DND-41 (cell line): ENCODE measurements around the gene AGAP1.
"Not testable (repeated sequence)": the region's sequence is repeated elsewhere in the genome, so short reads cannot be mapped to it uniquely, and the experiment has no call there.

ENCODE experiments used
- ATAC-seq: fragments of 200-7000 bp; cut with Tn5 transposase; 3 replicates; pipeline ENCODE4 v1.9.1; 2021; ENCODE audit warnings: low read depth; ENCODE audit not compliant: insufficient read depth
- DNase-seq: peaks from one replicate; pipeline ENCODE4 v3.0.0-alpha.2; 2020
- H2AFZ ChIP-seq: 2 replicates; pipeline ENCODE4 v1.6.0; 2012; ENCODE audit warnings: low read depth, low read length
- H3K27ac ChIP-seq: 2 replicates; pipeline ENCODE4 v1.5.1; 2012; ENCODE audit warnings: low read length, inconsistent platforms
- H3K27me3 ChIP-seq: fragments of 200-600 bp; sonication (generic); 2 replicates; pipeline ENCODE4 v1.6.0; 2012; ENCODE audit warnings: low read length, mild to moderate bottlenecking, inconsistent platforms; ENCODE audit not compliant: insufficient read depth, poor library complexity
- H3K36me3 ChIP-seq: 2 replicates; pipeline ENCODE4 v1.5.1; 2012; ENCODE audit warnings: low read length, inconsistent platforms; ENCODE audit not compliant: insufficient read depth
- H3K4me1 ChIP-seq: 2 replicates; pipeline ENCODE4 v1.5.1; 2012; ENCODE audit warnings: mild to moderate bottlenecking, low read length; ENCODE audit not compliant: insufficient read depth
- H3K4me2 ChIP-seq: 2 replicates; pipeline ENCODE4 v1.6.0; 2012; ENCODE audit warnings: mild to moderate bottlenecking, moderate library complexity, low read length, inconsistent platforms; ENCODE audit not compliant: insufficient read depth
- H3K4me3 ChIP-seq, 2 experiments: fragments of 200-600 bp in 1 of 2; shearing (Covaris generic) in 1 of 2; 2 replicates each; pipeline ENCODE4 v1.5.1; 2012 to 2016; ENCODE audit warnings: inconsistent platforms in 2 of 2, low read length in 2 of 2, mild to moderate bottlenecking in 2 of 2, low read depth in 1 of 2, moderate library complexity in 1 of 2
- H3K79me2 ChIP-seq: 2 replicates; pipeline ENCODE4 v1.6.0; 2012; ENCODE audit warnings: low read length, inconsistent platforms; ENCODE audit not compliant: insufficient read depth
- H3K9ac ChIP-seq: 2 replicates; pipeline ENCODE4 v1.6.0; 2012; ENCODE audit warnings: low read depth, mild to moderate bottlenecking, inconsistent platforms, low read length, moderate library complexity
- H3K9me3 ChIP-seq: 2 replicates; pipeline ENCODE4 v1.5.1; 2012; ENCODE audit warnings: low read length, moderate library complexity, mild to moderate bottlenecking, inconsistent platforms; ENCODE audit not compliant: insufficient read depth, severe bottlenecking
- H4K20me1 ChIP-seq: 2 replicates; pipeline ENCODE4 v1.6.0; 2012; ENCODE audit warnings: low read length; ENCODE audit not compliant: insufficient read depth
- EZH2 ChIP-seq: IDR thresholded peaks from 3 replicates; pipeline ENCODE4 v1.6.1; 2012; ENCODE audit warnings: borderline replicate concordance, low read depth, mild to moderate bottlenecking, moderate library complexity, low read length, inconsistent platforms; ENCODE audit not compliant: severe bottlenecking
- TF ChIP-seq, protein P1 (sequence below): IDR thresholded peaks from 2 replicates; pipeline ENCODE4 v1.5.1; 2012; ENCODE audit warnings: borderline replicate concordance, low read length, moderate library complexity, mild to moderate bottlenecking; ENCODE audit not compliant: poor library complexity, severe bottlenecking; ENCODE audit errors: extremely low read depth

AGAP1 gene

DNA sequence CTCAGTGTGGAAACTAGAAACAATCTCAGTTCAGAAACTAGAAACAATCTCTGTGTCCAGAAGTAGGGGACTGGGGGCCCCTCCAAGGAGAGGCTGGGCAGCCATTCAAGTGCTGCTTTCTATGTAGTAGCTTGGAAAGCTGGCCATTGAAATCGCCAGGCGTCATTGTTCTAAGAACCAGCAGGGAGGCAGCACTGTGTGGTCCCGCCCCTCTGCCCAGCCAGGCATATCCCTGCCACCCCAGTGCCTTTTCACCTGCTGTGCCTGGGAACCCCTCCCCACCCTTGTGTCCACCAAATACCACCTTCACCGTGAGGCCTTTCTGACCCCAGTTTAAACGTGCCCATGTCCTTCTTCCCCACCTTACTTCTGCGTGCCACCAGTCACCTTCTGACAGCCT is 452.7 kb downstream of the AGAP1 start:
- no peak overlapping the region for H3K9ac ChIP-seq
- H3K27me3 ChIP-seq: no peaks in the 10 kb centered on the region
- no peak overlapping the region for H3K27ac ChIP-seq
- TF ChIP-seq, protein P1, sequence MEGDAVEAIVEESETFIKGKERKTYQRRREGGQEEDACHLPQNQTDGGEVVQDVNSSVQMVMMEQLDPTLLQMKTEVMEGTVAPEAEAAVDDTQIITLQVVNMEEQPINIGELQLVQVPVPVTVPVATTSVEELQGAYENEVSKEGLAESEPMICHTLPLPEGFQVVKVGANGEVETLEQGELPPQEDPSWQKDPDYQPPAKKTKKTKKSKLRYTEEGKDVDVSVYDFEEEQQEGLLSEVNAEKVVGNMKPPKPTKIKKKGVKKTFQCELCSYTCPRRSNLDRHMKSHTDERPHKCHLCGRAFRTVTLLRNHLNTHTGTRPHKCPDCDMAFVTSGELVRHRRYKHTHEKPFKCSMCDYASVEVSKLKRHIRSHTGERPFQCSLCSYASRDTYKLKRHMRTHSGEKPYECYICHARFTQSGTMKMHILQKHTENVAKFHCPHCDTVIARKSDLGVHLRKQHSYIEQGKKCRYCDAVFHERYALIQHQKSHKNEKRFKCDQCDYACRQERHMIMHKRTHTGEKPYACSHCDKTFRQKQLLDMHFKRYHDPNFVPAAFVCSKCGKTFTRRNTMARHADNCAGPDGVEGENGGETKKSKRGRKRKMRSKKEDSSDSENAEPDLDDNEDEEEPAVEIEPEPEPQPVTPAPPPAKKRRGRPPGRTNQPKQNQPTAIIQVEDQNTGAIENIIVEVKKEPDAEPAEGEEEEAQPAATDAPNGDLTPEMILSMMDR: no peak
- no peak for TF ChIP-seq EZH2
- no peaks in the 10 kb centered on the region for H3K79me2 ChIP-seq
- H4K20me1 ChIP-seq: peaks cover 2% of the 10 kb centered on the region
- ATAC-seq (no peak), DNase-seq (no peak)
- H3K4me2 ChIP-seq: no peak overlapping the region
- no peak overlapping the region for H2AFZ ChIP-seq
- no peaks in the 10 kb centered on the region for H3K9me3 ChIP-seq
- H3K4me3 ChIP-seq: no peak overlapping the region
- H3K4me1 ChIP-seq: peaks cover 47% of the 10 kb centered on the region
- no peaks in the 10 kb centered on the region for H3K36me3 ChIP-seq

DNA sequence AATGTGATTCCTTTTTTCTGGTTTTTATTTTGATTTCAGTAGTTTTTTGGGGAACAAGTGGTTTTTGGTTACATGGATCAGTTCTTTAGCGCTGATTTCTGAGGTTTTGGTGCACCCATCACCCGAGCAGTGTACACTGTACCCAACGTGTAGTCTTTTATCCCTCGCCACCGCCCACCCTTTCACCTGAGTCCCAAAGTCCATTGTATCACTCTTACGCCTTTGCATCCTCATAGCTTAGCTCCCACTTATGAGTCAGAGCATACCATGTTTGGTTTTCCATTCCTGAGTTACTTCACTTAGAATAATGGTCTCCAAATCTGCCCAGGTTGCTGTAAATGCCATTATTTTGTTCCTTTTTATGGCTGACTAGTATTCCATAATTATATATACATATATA is 453.2 kb downstream of the AGAP1 start:
- H3K9ac ChIP-seq, H4K20me1 ChIP-seq, H3K79me2 ChIP-seq, H3K4me2 ChIP-seq, H3K36me3 ChIP-seq, H3K27me3 ChIP-seq, H2AFZ ChIP-seq, ATAC-seq, DNase-seq, H3K27ac ChIP-seq, H3K4me3 ChIP-seq, H3K9me3 ChIP-seq: not testable (repeated sequence)
- peaks cover 52% of the 10 kb centered on the region for H3K4me1 ChIP-seq

DNA sequence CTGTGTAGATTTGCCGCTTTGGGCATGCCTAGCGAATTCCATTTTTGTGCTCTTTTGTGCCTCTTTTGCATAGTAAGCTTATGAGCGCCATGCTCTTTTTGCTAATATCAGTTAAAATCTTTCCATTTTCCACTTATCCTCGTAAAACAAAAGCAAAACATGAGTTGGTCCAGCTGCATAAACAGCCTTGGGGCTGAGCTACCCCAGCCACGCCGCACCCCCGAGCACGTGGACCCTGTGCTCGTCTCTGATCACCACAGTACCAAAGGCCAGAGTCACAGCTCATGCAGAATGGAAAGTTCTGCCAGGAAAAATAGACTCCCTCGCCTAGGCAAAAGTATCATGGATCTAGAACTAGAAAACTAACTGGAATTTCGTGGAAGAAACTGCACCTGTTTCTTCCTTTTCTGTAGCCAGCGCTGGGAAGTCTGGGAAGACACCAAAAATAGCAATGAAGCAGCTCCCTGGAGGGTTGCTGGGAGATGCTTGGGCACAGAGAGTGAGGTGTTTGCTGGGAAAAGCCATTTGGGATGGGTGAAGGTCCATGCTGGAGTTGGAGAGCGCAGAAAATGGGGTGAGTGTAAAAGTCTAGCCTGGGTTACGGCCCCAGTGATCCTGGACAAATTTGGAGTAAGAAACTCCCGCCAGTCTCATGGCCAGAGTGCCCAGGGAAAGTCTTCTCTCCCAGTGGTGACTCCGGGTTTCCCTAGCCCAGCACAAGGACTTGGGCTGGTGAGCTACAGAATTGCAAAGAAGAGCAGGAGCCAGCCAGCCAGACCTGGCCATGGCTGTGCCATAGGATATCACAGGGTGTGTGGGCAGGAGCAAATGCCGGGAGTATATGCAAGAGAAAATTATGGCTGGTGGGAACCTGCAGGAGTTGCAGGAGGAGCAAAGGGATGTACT is 456.0 kb downstream of the AGAP1 start:
- no peak overlapping the region for H2AFZ ChIP-seq
- H3K36me3 ChIP-seq: no peaks in the 10 kb centered on the region
- TF ChIP-seq, protein P1: no peak
- TF ChIP-seq EZH2: no peak
- peaks cover 58% of the 10 kb centered on the region for H3K4me1 ChIP-seq
- no peaks in the 10 kb centered on the region for H3K79me2 ChIP-seq
- H3K9me3 ChIP-seq: no peaks in the 10 kb centered on the region
- H4K20me1 ChIP-seq: peaks cover 13% of the 10 kb centered on the region
- no peaks in the 10 kb centered on the region for H3K27me3 ChIP-seq
- no peak overlapping the region for H3K27ac ChIP-seq
- DNase-seq (no peak), ATAC-seq (no peak)
- no peak overlapping the region for H3K4me3 ChIP-seq
- H3K4me2 ChIP-seq: no peak overlapping the region
- no peak overlapping the region for H3K9ac ChIP-seq

DNA sequence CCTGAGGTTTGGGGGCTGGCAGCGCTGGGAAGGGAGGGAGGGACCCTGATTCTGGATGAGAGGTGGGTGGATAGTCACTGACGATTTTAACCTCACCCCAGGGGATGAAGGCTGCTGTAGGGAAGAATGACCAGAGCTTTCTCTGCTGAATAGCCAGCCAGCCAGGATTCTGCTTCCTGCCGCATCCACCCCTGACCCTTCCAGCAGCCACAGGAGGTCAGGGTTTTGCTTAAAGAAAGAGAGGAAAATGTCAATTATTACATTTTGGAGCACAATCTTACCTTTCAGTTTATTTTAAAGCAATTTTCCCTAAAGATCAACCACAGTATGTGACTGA is 456.6 kb downstream of the AGAP1 start:
- H3K4me3 ChIP-seq: no peak overlapping the region
- no peak overlapping the region for H3K27ac ChIP-seq
- no peaks in the 10 kb centered on the region for H3K27me3 ChIP-seq
- no peaks in the 10 kb centered on the region for H3K79me2 ChIP-seq
- no peak for DNase-seq
- H2AFZ ChIP-seq: no peak overlapping the region
- H4K20me1 ChIP-seq: peaks cover 17% of the 10 kb centered on the region
- peaks cover 53% of the 10 kb centered on the region for H3K4me1 ChIP-seq
- H3K36me3 ChIP-seq: no peaks in the 10 kb centered on the region
- H3K9ac ChIP-seq: no peak overlapping the region
- no peaks in the 10 kb centered on the region for H3K9me3 ChIP-seq
- no peak for ATAC-seq
- TF ChIP-seq, protein P1: no peak
- no peak for TF ChIP-seq EZH2
- no peak overlapping the region for H3K4me2 ChIP-seq
